Skin epidermis (tissue), 12 donors: ENCODE data around the gene PLXNB3.
"Not testable (repeated sequence)": the region's sequence is repeated elsewhere in the genome, so short reads cannot be mapped to it uniquely, and the experiment has no call there.

Source experiments
- H3K27ac ChIP-seq, 21 experiments: fragments of 200-600 bp; sonication (generic) in 11 of 21; one replicate each; pipeline ENCODE4 v1.5.0; 2020; ENCODE audit warnings: mild to moderate bottlenecking in 3 of 21, inconsistent platforms in 2 of 21, moderate library complexity in 2 of 21
- H3K4me3 ChIP-seq, 7 experiments: fragments of 200-600 bp; sonication (generic) in 2 of 7; one replicate each; pipeline ENCODE4 v1.5.0; 2020; ENCODE audit warnings: inconsistent platforms in 2 of 7, mild to moderate bottlenecking in 2 of 7, moderate library complexity in 1 of 7

PLXNB3 gene

GRCh38 chrX:153763989-153764755, at the start of gene PLXNB3:
TSS of gene PLXNB3 (plus strand) at chrX:153764249. CDS start at chrX:153765536, 1,287 bp downstream.
- Histone ChIP-seq H3K27ac (peak within 1 kb of the TSS in 8 of 21 experiments; percentile 23 to 62 (median 40)), H3K4me3 (peak within 1 kb of the TSS in 3 of 7 experiments; percentile 14 to 33 (median 16))

- no peak overlapping the region for H3K4me3 ChIP-seq
- H3K27ac ChIP-seq: no peak overlapping the region
Observed at GRCh38 chrX:153714256-153714655, 49.8 kb upstream of the PLXNB3 start.

- no peak overlapping the region for H3K27ac ChIP-seq
Observed at GRCh38 chrX:153717445-153717844, 46.6 kb upstream of the PLXNB3 start.

GRCh38 chrX:153719238-153719637, 44.8 kb upstream of the PLXNB3 start:
- Histone ChIP-seq H3K27ac (no peak overlapping the region), H3K4me3 (no peak overlapping the region)

More at GRCh38 chrX:153717445-153717844, 46.6 kb upstream of the PLXNB3 start:
- H3K4me3 ChIP-seq: no peak overlapping the region

GRCh38 chrX:153719701-153720100, 44.3 kb upstream of the PLXNB3 start:
- no peak overlapping the region for H3K4me3 ChIP-seq

GRCh38 chrX:153722704-153723350, 41.2 kb upstream of the PLXNB3 start:
- Histone ChIP-seq H3K4me3 (peak overlapping the region; percentile 52 to 76 (median 68)), H3K27ac (peak overlapping the region; percentile 53 to 94 (median 87))

More at GRCh38 chrX:153719701-153720100, 44.3 kb upstream of the PLXNB3 start:
- H3K27ac ChIP-seq: no peak overlapping the region

- Histone ChIP-seq H3K4me3 (peak overlapping the region; percentile 52 to 76 (median 68)), H3K27ac (peak overlapping the region; percentile 53 to 94 (median 87))
Observed at GRCh38 chrX:153723351-153724251, 40.4 kb upstream of the PLXNB3 start.

GRCh38 chrX:153724252-153725038, 39.6 kb upstream of the PLXNB3 start, which contains the start of the genes ABCD1 and BCAP31:
TSS of gene ABCD1 (plus strand) at chrX:153724856. CDS start at chrX:153725267, 411 bp downstream.
TSS of gene BCAP31 (minus strand) at chrX:153724387. CDS start at chrX:153723244, 1,143 bp downstream.
- peak within 1 kb of the TSS; percentile 52 to 76 (median 68) for H3K4me3 ChIP-seq
- H3K27ac ChIP-seq: peak within 1 kb of the TSS; percentile 53 to 94 (median 87)

GRCh38 chrX:153725039-153725831, 38.8 kb upstream of the PLXNB3 start:
- H3K4me3 ChIP-seq: peak overlapping the region; percentile 52 to 76 (median 68)
- H3K27ac ChIP-seq: peak overlapping the region; percentile 39 to 94 (median 87)

GRCh38 chrX:153725832-153726285, 38.2 kb upstream of the PLXNB3 start:
- H3K27ac ChIP-seq: peak overlapping the region in 19 of 21 experiments; percentile 62 to 94 (median 84)
- H3K4me3 ChIP-seq: peak overlapping the region in 3 of 7 experiments; percentile 3 to 76 (median 75)

GRCh38 chrX:153726286-153727122, 37.5 kb upstream of the PLXNB3 start:
- Histone ChIP-seq H3K27ac (peak overlapping the region; percentile 22 to 94 (median 80)), H3K4me3 (peak overlapping the region in 5 of 7 experiments; percentile 1 to 76 (median 18))

GRCh38 chrX:153727123-153727931, 36.7 kb upstream of the PLXNB3 start:
- Histone ChIP-seq H3K27ac (peak overlapping the region in 19 of 21 experiments; percentile 38 to 94 (median 78)), H3K4me3 (peak overlapping the region in 3 of 7 experiments; percentile 18 to 76 (median 75))

- H3K27ac ChIP-seq: peak overlapping the region in 5 of 21 experiments; percentile 53 to 94 (median 88)
- H3K4me3 ChIP-seq: no peak overlapping the region
Observed at GRCh38 chrX:153728095-153728494, 36.0 kb upstream of the PLXNB3 start.

GRCh38 chrX:153728951-153729631, 35.0 kb upstream of the PLXNB3 start:
- H3K27ac ChIP-seq: no peak overlapping the region
- H3K4me3 ChIP-seq: no peak overlapping the region

- H3K4me3 ChIP-seq, H3K27ac ChIP-seq: not testable (repeated sequence)
Observed at GRCh38 chrX:153730115-153730514, 33.9 kb upstream of the PLXNB3 start.
